Lower lobe of right lung (tissue), 2 donors: ENCODE measurements around the gene GDI1. TPM values are rescaled to one million over a fixed set of nuclear protein-coding genes. Genes with fewer than 3 reads are reported as not detected.

Experiments used
- ATAC-seq, 2 donors: fragments of 200-7000 bp; cut with Tn5 transposase; one replicate each; pipeline ENCODE4 v1.9.1; 2020 to 2022; ENCODE audit warnings: mild to moderate bottlenecking in 2 of 2, moderate library complexity in 2 of 2
- DNase-seq: peaks from one replicate; pipeline ENCODE4 v3.0.0-alpha.2; 2020
- H3K27ac ChIP-seq: fragments of 200-600 bp; one replicate; pipeline ENCODE4 v1.8.0; 2022
- H3K27me3 ChIP-seq: fragments of 200-600 bp; one replicate; pipeline ENCODE4 v1.8.0; 2022; ENCODE audit warnings: low read depth
- H3K36me3 ChIP-seq: fragments of 200-600 bp; one replicate; pipeline ENCODE4 v1.8.0; 2022; ENCODE audit warnings: mild to moderate bottlenecking
- H3K4me1 ChIP-seq: fragments of 200-600 bp; one replicate; pipeline ENCODE4 v1.8.0; 2022
- H3K4me3 ChIP-seq: fragments of 200-600 bp; one replicate; pipeline ENCODE4 v1.8.0; 2022; ENCODE audit warnings: mild to moderate bottlenecking
- H3K9me3 ChIP-seq: fragments of 200-600 bp; one replicate; pipeline ENCODE4 v1.8.0; 2022
- CTCF ChIP-seq: fragments of 200-600 bp; IDR thresholded peaks from one replicate; pipeline ENCODE4 v1.8.0; 2022; ENCODE audit warnings: antibody characterized with exemption, mild to moderate bottlenecking
- intact Hi-C: fragments of 100-400 bp; cut with DNase I; formaldehyde crosslinking; loops from one replicate; pipeline ENCODE4 v1.11.0; 2022
- total RNA-seq: library from RNA; stranded (reverse); fragmentation: NEBNext Ultra II Directional; extraction: Animal tissue kit (Norgen Biotek cat#: 25700); gene quantifications from one replicate; pipeline ENCODE4 v1.2.1, GENCODE V29; 2021
- donor health status: DM: no; HTN: yes; CAD: no; lungs with severe emphysema.

Gene GDI1
- total RNA-seq, 1 donor from 2014 or later: 111 TPM

GRCh38 chrX:154477891-154478477 is 41.0 kb downstream of the GDI1 start:
- peak overlapping the region; percentile 82 for H3K27ac ChIP-seq
- ATAC-seq (no peak), DNase-seq (no peak)
- peak overlapping the region; percentile 57 for H3K4me3 ChIP-seq
- no peak for TF ChIP-seq CTCF
- intact Hi-C loops: no loop called here
- no peaks in the 10 kb centered on the region for H3K9me3 ChIP-seq
- peaks cover 8% of the 10 kb centered on the region for H3K4me1 ChIP-seq
- H3K27me3 ChIP-seq: no peaks in the 10 kb centered on the region
- H3K36me3 ChIP-seq: peaks cover 3% of the 10 kb centered on the region

GRCh38 chrX:154478728-154479622 is 42.0 kb downstream of the GDI1 start, which contains the start of gene LAGE3:
TSS of gene LAGE3 (minus strand) at chrX:154479281. CDS start at chrX:154478915, 366 bp downstream.
- Histone ChIP-seq H3K9me3 (no peaks in the 10 kb centered on the region), H3K4me1 (peaks cover 8% of the 10 kb centered on the region), H3K27ac (peak within 1 kb of the TSS; percentile 82), H3K4me3 (peak within 1 kb of the TSS; percentile 57), H3K27me3 (no peaks in the 10 kb centered on the region), H3K36me3 (peaks cover under 1% of the 10 kb centered on the region)
- ATAC-seq (peak; percentile 98 to 99), DNase-seq (peak; percentile 94)
- intact Hi-C loops: no loop called here
- TF ChIP-seq CTCF: no peak

GRCh38 chrX:154481195-154481594 is 44.2 kb downstream of the GDI1 start:
- H3K36me3 ChIP-seq: peaks cover 14% of the 10 kb centered on the region
- DNase-seq (no peak), ATAC-seq (no peak)
- H3K27me3 ChIP-seq: no peaks in the 10 kb centered on the region
- H3K9me3 ChIP-seq: no peaks in the 10 kb centered on the region
- H3K4me1 ChIP-seq: peaks cover 15% of the 10 kb centered on the region
- intact Hi-C loops: no loop called here
- H3K27ac ChIP-seq: no peak overlapping the region
- no peak for TF ChIP-seq CTCF
- no peak overlapping the region for H3K4me3 ChIP-seq

DNA sequence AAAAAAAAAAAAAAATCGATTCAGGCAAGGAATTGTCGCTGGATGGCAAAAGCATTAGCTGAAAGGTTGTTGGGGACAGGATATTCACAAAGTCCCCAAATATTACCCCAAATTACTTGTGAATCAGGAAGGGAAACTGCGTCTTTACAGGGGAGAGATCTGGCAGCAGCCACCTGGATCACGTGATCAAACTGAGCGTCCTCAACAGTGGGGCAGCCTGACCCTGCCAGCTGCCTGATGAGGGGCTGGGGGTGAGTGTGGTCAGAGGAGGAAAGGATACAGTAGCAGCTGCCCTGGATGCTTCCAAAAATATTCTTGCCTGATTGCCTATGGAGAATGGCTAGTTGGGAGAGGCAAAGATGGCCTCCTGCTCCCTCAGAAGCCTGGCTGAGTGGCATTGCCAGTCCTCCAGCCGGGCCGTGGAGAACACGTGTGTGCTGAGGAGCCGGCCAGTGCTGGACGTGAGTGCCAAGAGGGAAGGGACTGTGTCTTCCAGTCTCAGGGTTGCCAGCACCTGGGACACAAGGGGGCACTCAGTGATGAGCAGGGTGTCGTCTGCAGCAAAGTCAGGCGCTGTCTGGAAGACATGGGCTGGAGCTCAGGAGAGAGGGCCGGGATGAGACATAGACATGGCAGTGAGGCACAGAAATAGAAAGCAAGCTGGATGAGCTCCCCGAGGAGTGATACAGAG is 45.1 kb downstream of the GDI1 start:
- peaks cover 14% of the 10 kb centered on the region for H3K36me3 ChIP-seq
- H3K27ac ChIP-seq: no peak overlapping the region
- DNase-seq: no peak
- no peaks in the 10 kb centered on the region for H3K27me3 ChIP-seq
- intact Hi-C loops: no loop called here
- no peak for ATAC-seq
- H3K4me3 ChIP-seq: no peak overlapping the region
- TF ChIP-seq CTCF: no peak
- peaks cover 17% of the 10 kb centered on the region for H3K4me1 ChIP-seq
- no peaks in the 10 kb centered on the region for H3K9me3 ChIP-seq

GRCh38 chrX:154482786-154483185 is 45.8 kb downstream of the GDI1 start:
- Histone ChIP-seq H3K4me1 (peaks cover 23% of the 10 kb centered on the region), H3K27ac (no peak overlapping the region), H3K36me3 (peaks cover 14% of the 10 kb centered on the region), H3K27me3 (no peaks in the 10 kb centered on the region), H3K9me3 (no peaks in the 10 kb centered on the region), H3K4me3 (no peak overlapping the region)
- intact Hi-C loops: no loop called here
- no peak for TF ChIP-seq CTCF
- DNase-seq: no peak
- ATAC-seq: no peak
